Measurements from ENCODE around the gene FCHO1. TPM values are rescaled to one million over a fixed set of nuclear protein-coding genes. Genes with fewer than 3 reads are reported as not detected.

The FCHO1 gene
- total RNA-seq, 1 donor from 2014 or later = 19.8 TPM

DNA sequence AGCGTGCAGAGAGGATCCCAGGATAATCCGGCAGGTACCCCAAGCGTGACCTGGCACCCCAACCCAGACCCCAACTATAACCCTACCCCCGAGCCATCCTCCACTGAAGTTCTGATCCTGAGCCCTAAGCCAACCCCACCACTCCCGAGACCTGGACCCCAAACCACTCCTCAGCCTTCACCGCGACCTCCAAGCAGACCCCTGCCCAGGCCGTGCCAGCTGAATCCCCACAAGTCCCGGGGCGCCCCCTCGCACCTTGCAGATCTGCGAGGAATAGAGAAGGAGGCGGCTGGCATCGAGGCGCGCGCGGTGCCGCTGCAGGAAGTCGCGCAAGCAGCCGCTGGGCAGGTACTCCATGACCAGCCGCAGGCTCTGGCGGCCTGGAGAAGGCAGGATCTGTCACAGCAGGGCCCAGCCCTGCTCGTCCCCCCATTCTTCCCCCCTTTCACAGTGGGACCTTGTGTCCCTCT lies 80.2 kb downstream of the FCHO1 start:
- DNase-seq (ENCODE audit: low spot score) = no peak

- no peak for DNase-seq (ENCODE audit: low spot score)
These were observed 81.3 kb downstream of the FCHO1 start for GRCh38 chr19:17832443-17833208.

- DNase-seq (ENCODE audit: low spot score) = no peak
These were observed 83.3 kb downstream of the FCHO1 start for GRCh38 chr19:17834350-17835181.

DNA sequence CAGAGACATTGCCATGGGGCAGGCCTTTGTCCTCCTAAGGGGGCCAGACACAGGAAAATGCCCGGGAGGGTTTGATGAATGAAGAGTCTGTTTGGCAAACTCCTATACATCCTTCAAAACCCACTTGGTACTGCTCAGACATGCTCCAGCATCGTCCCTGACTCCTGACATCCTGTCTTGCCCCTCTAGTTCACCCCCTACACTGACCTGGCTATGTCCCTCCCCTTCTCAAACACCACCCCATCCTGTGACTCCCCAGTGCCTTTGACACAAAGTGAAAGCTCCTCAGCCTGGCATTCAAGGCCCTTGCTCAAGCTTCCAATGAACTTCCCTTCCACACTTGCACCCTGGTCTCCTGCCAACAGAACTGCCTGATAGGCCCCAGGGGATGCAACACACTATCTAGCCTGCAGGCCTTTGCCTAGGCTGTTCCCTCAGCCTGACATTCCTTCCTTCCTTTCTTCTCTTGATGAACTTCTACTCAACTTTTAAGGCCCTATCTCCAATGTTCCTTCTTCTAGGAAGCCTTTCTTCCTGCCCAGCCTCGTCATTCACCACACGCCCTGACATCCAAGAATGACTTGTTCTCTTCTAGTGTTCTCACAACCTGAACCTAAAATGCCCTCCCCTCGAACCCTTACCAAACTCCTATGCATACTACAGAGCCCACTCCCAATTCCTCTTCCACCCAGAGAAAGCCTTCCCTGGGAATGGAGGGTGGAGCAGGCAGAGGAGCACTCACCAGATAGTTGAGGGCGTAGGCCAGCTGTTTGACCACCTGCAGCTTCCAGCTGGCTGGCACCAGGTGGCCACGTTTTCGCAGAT lies 84.1 kb downstream of the FCHO1 start:
- DNase-seq (ENCODE audit: low spot score) = no peak

- no peak for DNase-seq (ENCODE audit: low spot score)
These were observed 85.3 kb downstream of the FCHO1 start for GRCh38 chr19:17836530-17836929.

GRCh38 chr19:17837972-17838371 lies 86.7 kb downstream of the FCHO1 start:
- DNase-seq (ENCODE audit: low spot score) = no peak

Other genes with a start within 250 kb of the FCHO1 start
- 93.0 TPM for gene PGLS, start 239.8 kb upstream of the FCHO1 start, total RNA-seq
- 71.1 TPM for gene COLGALT1, start 195.8 kb upstream of the FCHO1 start, total RNA-seq
- 0.78 TPM for gene UNC13A, start 63.1 kb upstream of the FCHO1 start, total RNA-seq
- 92.3 TPM for gene MAP1S, start 32.0 kb upstream of the FCHO1 start, total RNA-seq
- 243 TPM for gene B3GNT3, start 43.7 kb downstream of the FCHO1 start, total RNA-seq
- gene INSL3, start 70.0 kb downstream of the FCHO1 start, total RNA-seq = not detected
- 13.4 TPM for gene JAK3, start 96.5 kb downstream of the FCHO1 start, total RNA-seq
- 1,253 TPM for gene RPL18A, start 108.4 kb downstream of the FCHO1 start, total RNA-seq
- gene SLC5A5, start 120.5 kb downstream of the FCHO1 start, total RNA-seq = not detected
- 68.3 TPM for gene CCDC124, start 181.5 kb downstream of the FCHO1 start, total RNA-seq
- gene KCNN1, start 215.6 kb downstream of the FCHO1 start, total RNA-seq = 1.6 TPM